Osteoblast (primary cell): ENCODE results near the gene TMC2. TPM values are rescaled to one million over a fixed set of nuclear protein-coding genes. Genes with fewer than 3 reads are reported as not detected.

Experiments
- DNase-seq: peaks from one replicate; pipeline ENCODE4 v3.0.0; 2011; ENCODE audit warnings: low spot score, mixed read lengths; ENCODE audit not compliant: insufficient read length; ENCODE audit errors: missing footprints
- H2AFZ ChIP-seq: 2 replicates; pipeline ENCODE4 v1.6.0; 2011; ENCODE audit warnings: mild to moderate bottlenecking, low read length
- H3K27ac ChIP-seq: 2 replicates; pipeline ENCODE4 v1.5.1; 2011; ENCODE audit warnings: mild to moderate bottlenecking, low read depth, low read length, moderate library complexity
- H3K27me3 ChIP-seq: 2 replicates; pipeline ENCODE4 v1.6.0; 2012; ENCODE audit warnings: mild to moderate bottlenecking, control low read depth, inconsistent platforms, low read length, moderate library complexity; ENCODE audit not compliant: insufficient read depth
- H3K36me3 ChIP-seq: 2 replicates; pipeline ENCODE4 v1.5.1; 2011; ENCODE audit warnings: mild to moderate bottlenecking, low read length, control low read depth, moderate library complexity; ENCODE audit not compliant: insufficient read depth
- H3K4me1 ChIP-seq: 2 replicates; pipeline ENCODE4 v1.5.1; 2011; ENCODE audit warnings: mild to moderate bottlenecking, low read length, control low read depth, moderate library complexity; ENCODE audit not compliant: insufficient read depth
- H3K4me2 ChIP-seq: 2 replicates; pipeline ENCODE4 v1.6.0; 2011; ENCODE audit warnings: mild to moderate bottlenecking, low read length; ENCODE audit not compliant: insufficient read depth
- H3K4me3 ChIP-seq: fragments of 200-600 bp; sonication (generic); 3 replicates; pipeline ENCODE4 v1.5.1; 2012; ENCODE audit warnings: mild to moderate bottlenecking, low read length, inconsistent platforms; ENCODE audit not compliant: insufficient read depth
- H3K79me2 ChIP-seq: 2 replicates; pipeline ENCODE4 v1.6.0; 2012; ENCODE audit warnings: mild to moderate bottlenecking, low read length, control low read depth, inconsistent platforms; ENCODE audit not compliant: insufficient read depth
- H3K9me3 ChIP-seq: 2 replicates; pipeline ENCODE4 v1.5.1; 2011; ENCODE audit warnings: low read depth, low read length, control low read depth
- H4K20me1 ChIP-seq: 2 replicates; pipeline ENCODE4 v1.6.0; 2012; ENCODE audit warnings: mild to moderate bottlenecking, low read length, control low read depth; ENCODE audit not compliant: insufficient read depth
- total RNA-seq: library from RNA; depleted of rRNA; stranded (reverse); fragments of >200 nt; gene quantifications from 2 replicates; pipeline ENCODE4 v1.2.3, GENCODE V29; 2012
- TF ChIP-seq, protein P1 (sequence below): IDR thresholded peaks from 2 replicates; pipeline ENCODE4 v1.5.1; 2011; ENCODE audit warnings: mild to moderate bottlenecking, low read depth, low read length, moderate library complexity; ENCODE audit errors: extremely low read depth

Gene TMC2
- total RNA-seq, 1 donor, result not detected

DNA sequence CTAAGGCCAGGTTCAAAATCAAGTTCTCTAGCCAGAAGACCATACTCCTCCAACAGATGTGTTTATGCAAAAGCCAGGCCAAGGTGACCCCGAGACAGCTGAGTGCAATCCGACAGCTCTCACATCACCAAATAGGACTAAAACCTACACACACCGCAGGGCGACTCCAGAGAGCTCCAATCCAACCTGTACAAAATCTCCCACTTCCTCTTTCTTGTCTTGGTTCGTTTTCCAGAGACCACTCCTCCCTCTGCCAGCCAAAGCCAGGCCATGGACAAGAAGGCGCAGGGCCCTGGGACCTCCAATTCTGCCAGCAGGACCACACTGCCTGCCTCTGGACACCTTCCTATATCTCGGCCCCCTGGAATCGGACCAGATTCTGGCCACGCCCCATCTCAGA is 104.5 kb downstream of the TMC2 start:
- no peaks in the 10 kb centered on the region for H3K27me3 ChIP-seq

DNA sequence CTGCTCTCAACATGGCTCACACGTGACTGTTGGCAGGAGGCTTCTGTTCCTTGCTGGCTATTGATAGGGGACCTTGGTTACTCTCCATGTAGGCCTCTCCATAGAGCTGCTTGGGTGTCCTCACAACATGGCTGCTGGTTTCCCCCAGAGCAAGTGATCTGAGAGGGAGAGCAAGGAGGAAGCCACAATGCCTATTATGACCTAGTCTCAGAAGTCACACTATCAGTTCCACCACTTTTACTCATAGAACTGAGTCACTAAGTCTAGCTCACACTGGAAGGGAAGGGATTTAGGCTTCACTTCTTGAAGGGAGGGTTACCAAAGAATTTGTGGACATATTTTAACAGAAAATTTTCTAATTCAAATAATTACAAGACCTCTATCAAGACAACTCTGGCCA is 107.3 kb downstream of the TMC2 start:
- no peaks in the 10 kb centered on the region for H3K79me2 ChIP-seq

More for the DNA sequence above, 104.5 kb downstream of the TMC2 start:
- no peak overlapping the region for H2AFZ ChIP-seq
- peaks cover 3% of the 10 kb centered on the region for H3K36me3 ChIP-seq
- H3K4me2 ChIP-seq, result no peak overlapping the region
- no peak overlapping the region for H3K4me3 ChIP-seq
- TF ChIP-seq, protein P1, sequence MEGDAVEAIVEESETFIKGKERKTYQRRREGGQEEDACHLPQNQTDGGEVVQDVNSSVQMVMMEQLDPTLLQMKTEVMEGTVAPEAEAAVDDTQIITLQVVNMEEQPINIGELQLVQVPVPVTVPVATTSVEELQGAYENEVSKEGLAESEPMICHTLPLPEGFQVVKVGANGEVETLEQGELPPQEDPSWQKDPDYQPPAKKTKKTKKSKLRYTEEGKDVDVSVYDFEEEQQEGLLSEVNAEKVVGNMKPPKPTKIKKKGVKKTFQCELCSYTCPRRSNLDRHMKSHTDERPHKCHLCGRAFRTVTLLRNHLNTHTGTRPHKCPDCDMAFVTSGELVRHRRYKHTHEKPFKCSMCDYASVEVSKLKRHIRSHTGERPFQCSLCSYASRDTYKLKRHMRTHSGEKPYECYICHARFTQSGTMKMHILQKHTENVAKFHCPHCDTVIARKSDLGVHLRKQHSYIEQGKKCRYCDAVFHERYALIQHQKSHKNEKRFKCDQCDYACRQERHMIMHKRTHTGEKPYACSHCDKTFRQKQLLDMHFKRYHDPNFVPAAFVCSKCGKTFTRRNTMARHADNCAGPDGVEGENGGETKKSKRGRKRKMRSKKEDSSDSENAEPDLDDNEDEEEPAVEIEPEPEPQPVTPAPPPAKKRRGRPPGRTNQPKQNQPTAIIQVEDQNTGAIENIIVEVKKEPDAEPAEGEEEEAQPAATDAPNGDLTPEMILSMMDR, result no peak
- no peaks in the 10 kb centered on the region for H3K9me3 ChIP-seq
- H3K27ac ChIP-seq, result no peak overlapping the region
- H3K79me2 ChIP-seq, result no peaks in the 10 kb centered on the region
- H3K4me1 ChIP-seq, result no peaks in the 10 kb centered on the region
- no peak for DNase-seq
- H4K20me1 ChIP-seq, result no peaks in the 10 kb centered on the region

DNA sequence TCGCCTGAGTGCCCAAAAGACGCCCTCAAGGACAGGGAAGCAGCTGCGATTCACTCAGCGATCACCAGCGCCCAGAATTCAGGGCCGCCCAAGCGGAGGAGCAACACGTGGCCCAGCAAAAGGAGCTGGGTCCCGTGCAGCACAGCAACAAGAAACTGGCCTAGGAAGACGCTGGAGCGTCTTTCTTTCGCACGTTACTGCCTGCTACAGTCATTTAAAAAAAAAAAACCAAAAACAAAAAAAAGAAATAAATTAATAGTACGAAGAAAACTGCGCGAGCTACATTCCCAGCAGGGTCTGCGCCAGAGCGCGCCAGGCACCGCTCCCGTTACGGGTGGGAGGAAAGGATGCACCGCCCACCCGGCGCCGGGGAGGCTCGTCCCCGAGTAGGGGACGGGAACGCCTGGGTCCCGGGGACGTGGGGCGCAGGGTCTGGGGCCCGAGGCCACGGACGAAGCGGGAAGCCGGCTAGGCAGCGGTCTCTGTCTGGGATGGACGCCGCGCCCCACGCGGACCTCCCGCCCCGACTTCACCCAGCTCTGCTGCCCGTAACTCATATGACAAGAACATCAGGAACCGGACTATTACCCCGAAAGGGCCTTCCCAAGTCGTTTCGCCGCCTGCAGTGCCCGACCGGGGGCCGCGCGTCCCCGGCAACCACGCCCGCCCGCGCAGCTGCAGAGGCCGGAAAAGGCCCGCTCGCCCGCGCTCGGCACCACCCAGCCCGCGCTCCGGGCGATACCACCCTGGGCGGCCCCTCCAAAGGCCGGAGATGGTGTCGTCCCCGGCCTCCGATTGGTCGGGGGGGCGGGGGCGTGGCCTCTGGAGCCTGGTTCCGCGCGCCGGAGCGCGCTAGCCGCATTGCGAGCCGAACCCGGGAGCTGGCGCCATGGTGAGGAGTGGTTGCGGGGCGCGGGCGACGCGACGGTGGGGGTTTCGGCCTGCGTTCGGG is 115.7 kb downstream of the TMC2 start, which contains the start of gene NOP56:
Gene NOP56 (plus strand): TSS at position 861 of the 952 bp plus-strand sequence. CDS start 29 bp downstream, at position 890.
- Histone ChIP-seq H3K9me3 (no peaks in the 10 kb centered on the region), H2AFZ (peak within 1 kb of the TSS; percentile 93), H3K4me2 (peak within 1 kb of the TSS; percentile 100), H3K27ac (peak within 1 kb of the TSS; percentile 79), H3K36me3 (peaks cover 32% of the 10 kb centered on the region), H3K4me3 (peak within 1 kb of the TSS; percentile 98), H3K79me2 (peaks cover 53% of the 10 kb centered on the region), H3K27me3 (no peaks in the 10 kb centered on the region), H3K4me1 (peaks cover 22% of the 10 kb centered on the region), H4K20me1 (peaks cover 35% of the 10 kb centered on the region)
- TF ChIP-seq, protein P1, result no peak
- DNase-seq, result peak; percentile 99

More for the DNA sequence above, 107.3 kb downstream of the TMC2 start:
- H3K4me3 ChIP-seq, result no peak overlapping the region
- no peak overlapping the region for H3K27ac ChIP-seq
- no peaks in the 10 kb centered on the region for H3K4me1 ChIP-seq
- DNase-seq, result no peak
- H3K9me3 ChIP-seq, result no peaks in the 10 kb centered on the region
- no peak overlapping the region for H3K4me2 ChIP-seq
- no peak overlapping the region for H2AFZ ChIP-seq
- peaks cover 3% of the 10 kb centered on the region for H3K36me3 ChIP-seq
- no peaks in the 10 kb centered on the region for H4K20me1 ChIP-seq
- TF ChIP-seq, protein P1, result no peak
- H3K27me3 ChIP-seq, result no peaks in the 10 kb centered on the region
